ENCODE results near the gene BARX2. TPM values are rescaled to one million over a fixed set of nuclear protein-coding genes. Genes with fewer than 3 reads are reported as not detected.
A peak's percentile ranks its signal among the peaks of the same experiment; 100 is the strongest.

BARX2 gene
- total RNA-seq, 1 experiment from 2014 or later = 0.47 TPM

DNA sequence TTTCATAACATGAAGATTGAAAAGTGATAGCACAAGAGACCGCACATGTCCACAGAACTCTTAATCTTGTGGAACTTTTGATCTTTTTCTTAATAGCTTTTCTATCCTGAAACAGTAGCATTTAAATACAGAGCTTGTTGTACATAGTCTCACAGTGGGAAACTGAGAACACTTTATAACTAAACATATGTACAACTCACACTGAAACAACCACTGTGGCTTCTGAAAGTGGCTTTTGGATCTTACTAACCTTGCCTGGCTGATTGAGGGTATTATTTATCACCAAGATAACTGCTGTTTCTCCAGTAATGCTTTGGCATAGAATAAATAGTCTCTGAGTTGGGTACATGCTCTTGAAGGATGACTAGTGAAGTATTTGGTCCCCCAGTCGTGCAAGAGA is 10.2 kb downstream of the BARX2 start:
- intact Hi-C loops (cut with micrococcal nuclease) = no loop called here
- no peaks in the 10 kb centered on the region for H3F3A ChIP-seq (ENCODE audit: low read length, unreplicated experiment)
- no peak overlapping the region for H3K4me2 ChIP-seq (ENCODE audit: low read length)
- ChIA-PET CTCF (no interaction called here), POLR2A (ENCODE audit: unreplicated experiment) (no interaction called here)
- no peaks in the 10 kb centered on the region for H4K20me1 ChIP-seq (ENCODE audit: low read length)
- no peaks in the 10 kb centered on the region for H3K36me3 ChIP-seq (ENCODE audit: low read depth, low read length)
- H3K9ac ChIP-seq (ENCODE audit: low read length) = no peak overlapping the region
- no peak for ATAC-seq
- H3K27ac ChIP-seq (ENCODE audit: low read length) = no peak overlapping the region
- H2AFZ ChIP-seq (ENCODE audit: low read length) = no peak overlapping the region
- H3K9me3 ChIP-seq (ENCODE audit: low read length) = no peaks in the 10 kb centered on the region
- peaks cover 4% of the 10 kb centered on the region; the same call in 1 of the 2 replicates for H3K4me1 ChIP-seq (ENCODE audit: insufficient read depth, low read length)
- no peaks in the 10 kb centered on the region for H3K79me2 ChIP-seq (ENCODE audit: low read length)
- TF ChIP-seq EZH2 (IDR thresholded peaks at IDR 0.05; ENCODE audit: low read length, unreplicated experiment) (no peak), EZH2phosphoT487 (IDR thresholded peaks at IDR 0.05; ENCODE audit: borderline replicate concordance, low read length) (no peak)
- TF ChIP-seq, protein P1, sequence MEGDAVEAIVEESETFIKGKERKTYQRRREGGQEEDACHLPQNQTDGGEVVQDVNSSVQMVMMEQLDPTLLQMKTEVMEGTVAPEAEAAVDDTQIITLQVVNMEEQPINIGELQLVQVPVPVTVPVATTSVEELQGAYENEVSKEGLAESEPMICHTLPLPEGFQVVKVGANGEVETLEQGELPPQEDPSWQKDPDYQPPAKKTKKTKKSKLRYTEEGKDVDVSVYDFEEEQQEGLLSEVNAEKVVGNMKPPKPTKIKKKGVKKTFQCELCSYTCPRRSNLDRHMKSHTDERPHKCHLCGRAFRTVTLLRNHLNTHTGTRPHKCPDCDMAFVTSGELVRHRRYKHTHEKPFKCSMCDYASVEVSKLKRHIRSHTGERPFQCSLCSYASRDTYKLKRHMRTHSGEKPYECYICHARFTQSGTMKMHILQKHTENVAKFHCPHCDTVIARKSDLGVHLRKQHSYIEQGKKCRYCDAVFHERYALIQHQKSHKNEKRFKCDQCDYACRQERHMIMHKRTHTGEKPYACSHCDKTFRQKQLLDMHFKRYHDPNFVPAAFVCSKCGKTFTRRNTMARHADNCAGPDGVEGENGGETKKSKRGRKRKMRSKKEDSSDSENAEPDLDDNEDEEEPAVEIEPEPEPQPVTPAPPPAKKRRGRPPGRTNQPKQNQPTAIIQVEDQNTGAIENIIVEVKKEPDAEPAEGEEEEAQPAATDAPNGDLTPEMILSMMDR (conservative IDR thresholded peaks at IDR 0.05; ENCODE audit: low read depth, low read length) = no peak
- no peak overlapping the region for H3K4me3 ChIP-seq (ENCODE audit: low read length)
- BruUV-seq (replicated peaks) = no TSS peak
- H3K9me2 ChIP-seq (replicated peaks; ENCODE audit: low read length) = no peaks in the 10 kb centered on the region
- DNase-seq = no peak
- peaks cover 94% of the 10 kb centered on the region for H3K27me3 ChIP-seq (ENCODE audit: low read length)

DNA sequence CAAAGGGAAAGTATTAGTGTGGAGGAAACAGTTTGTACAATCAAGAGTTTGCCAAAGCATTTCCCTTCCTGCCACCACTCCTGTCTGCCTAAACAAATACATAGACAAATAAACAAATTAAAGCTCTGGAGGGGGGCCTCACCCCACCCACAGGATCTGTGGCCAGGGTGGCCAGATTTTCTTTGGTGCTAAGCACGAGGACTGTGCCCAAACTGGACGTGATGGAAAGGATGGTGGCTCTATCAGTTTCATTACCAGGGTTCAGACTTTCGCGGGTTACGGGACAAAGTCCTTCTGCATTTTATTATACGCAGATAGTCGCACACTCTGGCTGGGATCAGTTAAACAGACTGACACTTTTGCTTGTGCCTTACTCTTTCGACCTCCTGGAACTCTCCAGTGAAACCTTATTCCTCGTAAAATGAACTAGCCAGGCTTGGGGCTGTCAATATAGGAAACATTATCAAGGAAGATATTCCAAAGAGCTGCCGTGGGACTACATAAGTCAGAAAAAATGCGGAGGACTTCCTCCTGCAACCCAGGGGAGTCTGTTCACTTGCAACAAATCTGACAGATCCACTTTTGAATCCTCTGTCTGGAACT is 11.2 kb downstream of the BARX2 start:
- H4K20me1 ChIP-seq (ENCODE audit: low read length) = no peaks in the 10 kb centered on the region
- peak overlapping the region; percentile 21 for H2AFZ ChIP-seq (ENCODE audit: low read length)
- H3K9ac ChIP-seq (ENCODE audit: low read length) = no peak overlapping the region
- CTCF ChIA-PET = interaction anchor here (0.7 kb wide), 1 partner anchor 431 kb away, joined by 3 read pairs; no protein-coding TSS in a partner anchor
- H3K9me2 ChIP-seq (replicated peaks; ENCODE audit: low read length) = no peaks in the 10 kb centered on the region
- DNase-seq = peak; percentile 34
- no peaks in the 10 kb centered on the region for H3K9me3 ChIP-seq (ENCODE audit: low read length)
- peak overlapping the region; percentile 48 for H3K4me2 ChIP-seq (ENCODE audit: low read length)
- H3K4me1 ChIP-seq (ENCODE audit: insufficient read depth, low read length) = peaks cover 4% of the 10 kb centered on the region; the same call in 1 of the 2 replicates
- intact Hi-C loops (cut with micrococcal nuclease) = no loop called here
- H3K27me3 ChIP-seq (ENCODE audit: low read length) = peaks cover 95% of the 10 kb centered on the region
- POLR2A ChIA-PET (ENCODE audit: unreplicated experiment) = no interaction called here
- no peaks in the 10 kb centered on the region for H3K36me3 ChIP-seq (ENCODE audit: low read depth, low read length)
- no peaks in the 10 kb centered on the region for H3F3A ChIP-seq (ENCODE audit: low read length, unreplicated experiment)
- no peaks in the 10 kb centered on the region for H3K79me2 ChIP-seq (ENCODE audit: low read length)
- H3K27ac ChIP-seq (ENCODE audit: low read length) = no peak overlapping the region
- BruUV-seq (replicated peaks) = no TSS peak
- TF ChIP-seq EZH2phosphoT487 (IDR thresholded peaks at IDR 0.05; ENCODE audit: borderline replicate concordance, low read length) (no peak), EZH2 (IDR thresholded peaks at IDR 0.05; ENCODE audit: low read length, unreplicated experiment) (no peak)
- TF ChIP-seq, protein P1 (conservative IDR thresholded peaks at IDR 0.05; ENCODE audit: low read depth, low read length) = no peak
- peak overlapping the region; percentile 40 for H3K4me3 ChIP-seq (ENCODE audit: low read length)
- no peak for ATAC-seq

DNA sequence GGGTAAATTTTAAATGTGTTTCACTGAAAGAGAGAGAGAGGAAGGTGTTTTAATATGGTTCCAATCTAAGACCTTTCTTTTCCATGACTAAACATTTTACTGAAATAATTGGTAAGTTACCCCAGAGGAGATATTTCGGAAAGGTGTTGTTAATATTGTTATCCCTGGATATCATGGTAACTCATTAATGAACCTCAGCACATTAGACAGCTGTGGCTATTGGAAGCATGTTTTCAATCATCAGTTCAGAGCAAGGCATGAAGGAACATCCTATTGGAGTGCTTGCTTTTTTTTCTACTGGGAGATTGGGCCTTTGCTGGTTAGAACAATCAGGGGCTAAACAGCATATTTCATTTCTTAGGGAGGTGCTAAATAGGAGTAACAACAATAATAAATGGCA is 11.8 kb downstream of the BARX2 start:
- TF ChIP-seq EZH2 (IDR thresholded peaks at IDR 0.05; ENCODE audit: low read length, unreplicated experiment) (no peak), EZH2phosphoT487 (IDR thresholded peaks at IDR 0.05; ENCODE audit: borderline replicate concordance, low read length) (no peak)
- TF ChIP-seq, protein P1 (conservative IDR thresholded peaks at IDR 0.05; ENCODE audit: low read depth, low read length) = no peak
- ChIA-PET CTCF (interaction anchor here (0.7 kb wide), 1 partner anchor 431 kb away, joined by 3 read pairs; no protein-coding TSS in a partner anchor), POLR2A (ENCODE audit: unreplicated experiment) (no interaction called here)
- Histone ChIP-seq H3K4me2 (ENCODE audit: low read length) (peak overlapping the region; percentile 48), H3K27me3 (ENCODE audit: low read length) (peaks cover 97% of the 10 kb centered on the region), H3K9me2 (replicated peaks; ENCODE audit: low read length) (no peaks in the 10 kb centered on the region), H4K20me1 (ENCODE audit: low read length) (no peaks in the 10 kb centered on the region), H2AFZ (ENCODE audit: low read length) (no peak overlapping the region), H3K4me3 (ENCODE audit: low read length) (peak overlapping the region; percentile 40), H3K9me3 (ENCODE audit: low read length) (no peaks in the 10 kb centered on the region), H3K4me1 (ENCODE audit: insufficient read depth, low read length) (peaks cover 4% of the 10 kb centered on the region; the same call in 1 of the 2 replicates), H3K9ac (ENCODE audit: low read length) (no peak overlapping the region), H3K79me2 (ENCODE audit: low read length) (no peaks in the 10 kb centered on the region), H3F3A (ENCODE audit: low read length, unreplicated experiment) (no peaks in the 10 kb centered on the region), H3K27ac (ENCODE audit: low read length) (no peak overlapping the region), H3K36me3 (ENCODE audit: low read depth, low read length) (no peaks in the 10 kb centered on the region)
- ATAC-seq = no peak
- no TSS peak for BruUV-seq (replicated peaks)
- DNase-seq = no peak
- intact Hi-C loops (cut with micrococcal nuclease) = no loop called here

Data from PC-3 (cell line).